NCI-H345 treated with DMSO at 0.1 percent for 48 hours (cell line): ENCODE data around the gene NIN.

Source experiments
- DNase-seq: peaks from one replicate; lab custom pipeline; 2025; ENCODE audit not compliant: unreplicated experiment; lab: John Stamatoyannopoulos, UW

The NIN gene

GRCh38 chr14:50763382-50764007 is 67.5 kb downstream of the NIN start:
- DNase-seq = no peak

GRCh38 chr14:50762931-50763300 is 68.0 kb downstream of the NIN start:
- no peak for DNase-seq

DNA sequence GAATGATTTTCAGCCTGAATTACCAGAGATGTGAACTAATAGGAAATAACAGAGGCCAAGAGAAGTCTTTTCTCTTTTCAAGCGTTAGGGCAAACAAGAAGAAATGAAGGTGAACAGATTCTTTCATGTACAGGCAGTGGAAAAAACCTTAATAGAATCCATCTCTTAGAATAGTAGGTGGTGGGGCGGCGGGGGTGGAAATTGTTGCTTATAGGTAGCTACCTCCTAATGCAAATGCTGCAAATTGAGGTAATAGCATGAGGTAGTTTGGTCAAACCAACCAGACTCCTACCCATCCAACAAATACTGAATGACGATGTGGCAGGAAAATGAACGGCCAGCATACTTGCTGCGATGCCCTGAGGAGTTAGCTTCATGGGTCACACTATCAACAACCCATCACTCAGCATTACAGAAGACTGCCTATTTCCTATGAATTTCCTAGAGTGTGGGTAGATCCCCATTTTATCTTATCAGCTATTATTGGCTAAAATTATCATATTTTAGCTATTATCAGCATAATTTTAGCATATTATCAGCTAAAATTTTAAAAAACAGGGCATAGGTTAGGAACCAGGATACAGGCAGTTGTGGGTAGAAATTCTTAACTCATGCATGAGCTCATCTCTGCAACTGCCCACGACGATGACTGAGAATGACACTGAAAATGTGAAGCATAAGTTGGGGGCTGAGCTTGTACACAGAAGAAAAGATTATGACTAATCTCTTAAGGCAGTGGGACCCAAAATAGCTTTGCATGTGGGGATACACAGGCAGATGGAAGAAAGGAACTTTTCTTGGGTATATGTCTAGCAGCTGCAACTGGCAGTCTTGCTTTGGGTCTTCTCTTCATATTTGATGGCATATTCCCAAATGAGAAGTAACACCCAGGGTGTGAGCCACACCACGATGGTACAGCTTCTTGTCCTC is 68.7 kb downstream of the NIN start:
- DNase-seq = no peak

GRCh38 chr14:50759800-50760543 is 71.0 kb downstream of the NIN start:
- DNase-seq = no peak

- no peak for DNase-seq
Measured at GRCh38 chr14:50758945-50759344, 72.0 kb downstream of the NIN start.

- no peak for DNase-seq
Measured at GRCh38 chr14:50758305-50758704, 72.7 kb downstream of the NIN start.

DNA sequence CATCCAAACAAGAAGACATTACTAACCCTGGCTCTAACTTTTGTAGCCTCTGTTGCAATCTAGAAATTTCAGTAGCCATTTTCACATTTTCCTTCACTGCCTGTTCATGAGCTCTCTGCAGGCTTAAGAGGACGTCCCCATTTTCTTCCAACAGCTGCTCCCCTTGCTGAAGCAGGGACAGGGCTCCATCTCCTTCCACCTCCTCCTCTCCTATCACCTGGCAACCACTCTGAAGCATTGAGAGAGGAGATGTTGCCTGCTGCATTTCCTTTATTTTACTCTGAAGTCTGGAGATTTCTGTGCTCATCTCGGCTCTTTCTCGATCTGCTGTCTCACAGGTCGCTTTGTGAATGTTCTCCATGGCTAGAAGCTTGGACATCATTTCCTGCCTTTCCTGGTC is 73.3 kb downstream of the NIN start:
- no peak for DNase-seq

DNA sequence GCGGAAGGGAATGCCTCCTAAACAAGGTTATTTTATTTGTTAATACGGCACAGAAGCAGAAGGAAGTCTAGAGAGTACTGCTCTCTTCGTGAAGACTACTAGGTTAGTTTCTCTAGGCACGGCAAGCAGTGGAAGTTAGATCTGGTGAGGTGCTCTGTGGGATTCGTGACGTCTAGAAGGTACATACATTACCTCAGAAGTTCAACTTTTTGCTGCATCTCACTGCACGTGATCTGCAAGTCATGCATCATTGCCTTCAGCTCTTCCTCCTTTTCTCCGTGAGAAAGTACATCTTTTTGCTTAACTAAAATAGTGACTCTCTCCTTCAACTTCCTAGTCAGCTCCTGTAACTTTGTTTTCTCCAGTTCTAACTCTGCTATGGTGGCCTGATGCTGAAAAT is 74.7 kb downstream of the NIN start:
- no peak for DNase-seq

- no peak for DNase-seq
Measured at GRCh38 chr14:50750323-50750722, 80.6 kb downstream of the NIN start.

GRCh38 chr14:50745401-50746058 is 85.4 kb downstream of the NIN start:
- DNase-seq = no peak

GRCh38 chr14:50744231-50744630 is 86.7 kb downstream of the NIN start:
- DNase-seq = no peak

GRCh38 chr14:50741567-50741966 is 89.4 kb downstream of the NIN start:
- DNase-seq = no peak

DNA sequence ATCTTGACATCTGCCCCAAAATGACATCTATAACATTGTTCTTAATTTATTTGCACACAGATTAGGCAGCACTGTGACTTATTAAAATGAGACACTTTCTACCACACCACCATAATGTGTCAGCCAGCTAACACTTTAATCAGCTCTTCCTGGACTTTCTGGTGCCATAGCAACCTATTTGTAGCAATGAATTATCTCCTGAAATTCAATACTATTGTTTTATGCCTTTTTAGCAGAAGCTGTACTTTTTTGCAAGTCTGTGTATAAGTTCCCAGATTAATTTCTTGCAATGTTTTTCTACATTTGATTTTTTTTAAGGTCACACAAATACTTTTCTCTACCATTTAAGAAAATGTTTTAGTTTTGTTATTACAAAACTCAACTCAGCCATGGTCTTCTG is 90.1 kb downstream of the NIN start:
- DNase-seq = no peak

DNA sequence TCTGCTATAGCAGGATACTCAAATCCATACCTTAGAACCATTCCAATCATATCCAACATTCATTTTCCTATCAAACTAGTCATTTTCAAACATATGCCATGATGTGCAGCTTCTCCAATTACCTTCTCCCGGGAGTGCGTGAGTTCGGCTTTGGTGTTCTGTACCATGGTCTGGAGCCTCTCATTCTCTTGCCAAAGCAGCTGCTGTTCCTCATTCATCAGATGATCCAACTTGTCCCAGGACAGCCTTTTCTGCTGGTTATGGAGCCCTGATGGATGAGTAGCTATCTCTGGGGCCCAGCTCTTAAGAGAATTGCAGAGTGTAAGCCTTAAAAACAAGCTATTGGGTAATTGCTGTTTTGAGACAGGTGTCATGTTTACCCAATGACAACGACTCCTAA is 91.8 kb downstream of the NIN start:
- no peak for DNase-seq

- DNase-seq = no peak
Measured at GRCh38 chr14:50736932-50737419, 94.0 kb downstream of the NIN start.

GRCh38 chr14:50734950-50735695 is 95.8 kb downstream of the NIN start:
- no peak for DNase-seq

DNA sequence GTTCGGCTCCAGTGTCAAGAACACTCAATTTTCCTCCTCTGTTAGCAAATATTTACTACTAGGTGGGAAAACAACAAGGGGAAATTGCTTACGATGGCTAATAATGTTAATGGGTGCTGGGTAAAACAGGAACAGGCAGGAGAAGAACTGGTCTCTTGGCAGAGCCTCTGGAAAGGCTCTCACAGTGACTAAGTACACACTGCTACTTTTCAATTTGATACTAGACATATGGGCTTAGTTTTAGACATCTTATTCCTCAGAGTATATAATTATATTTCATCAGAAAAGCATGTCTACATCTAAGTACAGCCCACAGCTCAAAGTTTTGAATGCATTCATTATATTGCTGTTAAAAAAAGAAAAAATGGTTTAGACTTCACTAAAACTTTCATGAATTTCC is 97.5 kb downstream of the NIN start:
- DNase-seq = no peak

- no peak for DNase-seq
Measured at GRCh38 chr14:50728836-50729235, 102.1 kb downstream of the NIN start.

DNA sequence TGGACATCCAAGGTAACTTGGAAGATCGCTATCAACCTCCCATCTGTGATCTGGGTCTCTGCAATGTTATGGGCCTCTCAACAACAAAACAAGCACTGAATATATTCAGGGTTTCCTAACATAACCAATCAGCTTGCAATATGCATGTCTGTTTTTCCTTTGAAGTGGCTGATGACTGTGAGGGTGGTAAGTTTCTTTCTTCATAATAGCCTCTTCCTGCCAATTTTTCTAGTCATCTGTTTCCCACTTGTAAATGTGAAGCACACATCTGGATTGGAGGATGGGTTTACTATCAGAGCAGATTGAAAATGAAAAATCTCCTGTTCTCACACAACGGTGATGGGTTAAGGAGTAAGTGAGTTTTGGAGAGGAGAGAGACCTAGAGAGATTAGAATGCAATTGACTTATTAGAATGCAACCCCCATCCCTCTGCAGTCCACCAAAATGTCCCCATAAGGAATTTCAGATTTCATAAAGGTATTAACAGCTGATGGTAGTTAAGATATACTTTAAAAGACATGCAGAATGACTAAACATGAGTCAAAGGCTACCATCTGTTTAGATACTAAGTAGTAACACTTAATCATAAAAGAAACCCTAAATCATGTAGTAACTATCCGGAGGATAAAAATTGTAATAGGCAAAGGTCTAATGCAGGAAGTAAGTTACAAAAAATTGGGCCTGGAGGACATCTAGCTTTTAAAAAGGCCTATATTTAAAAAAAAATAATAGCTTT is 104.4 kb downstream of the NIN start:
- DNase-seq = no peak

DNA sequence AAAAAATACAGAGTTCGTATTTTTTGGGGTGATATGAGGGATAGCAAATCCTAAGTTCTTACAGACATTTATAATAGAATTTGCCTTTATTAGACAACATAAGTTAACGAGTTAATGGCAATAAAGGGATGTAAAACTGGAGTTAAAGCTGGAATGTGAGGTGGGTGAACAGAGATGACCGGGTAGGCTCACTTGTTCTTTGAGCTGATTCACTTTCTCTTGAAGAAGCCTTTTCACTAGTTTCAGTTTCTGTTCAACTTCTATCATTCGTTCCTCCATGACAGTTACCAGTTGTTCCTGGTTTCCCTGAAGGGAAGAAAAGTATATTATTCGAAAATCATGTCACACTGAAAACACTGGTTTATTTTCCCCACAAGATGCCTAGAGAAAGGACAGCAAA is 105.2 kb downstream of the NIN start:
- no peak for DNase-seq
